Large intestine (tissue), 3 donors: ENCODE data around the gene KLK10. TPM values are rescaled to one million over a fixed set of nuclear protein-coding genes. Genes with fewer than 3 reads are reported as not detected.

Source experiments
- DNase-seq, 2 donors: peaks; one replicate each; pipeline versions ENCODE4 v3.0.0 to v3.0.0-alpha.2; 2013
- H3K27ac ChIP-seq: one replicate; pipeline ENCODE4 v1.5.1; 2013; ENCODE audit warnings: low read length
- H3K27me3 ChIP-seq: 2 replicates; pipeline ENCODE4 v1.6.1; 2013; ENCODE audit warnings: low read length; ENCODE audit not compliant: control insufficient read depth, insufficient read depth
- H3K36me3 ChIP-seq: 2 replicates; pipeline ENCODE4 v1.6.1; 2013; ENCODE audit warnings: low read length; ENCODE audit not compliant: control insufficient read depth, insufficient read depth
- H3K4me1 ChIP-seq: one replicate; pipeline ENCODE4 v1.6.1; 2013; ENCODE audit warnings: low read length; ENCODE audit not compliant: control insufficient read depth, insufficient read depth
- H3K4me3 ChIP-seq: one replicate; pipeline ENCODE4 v1.5.1; 2013; ENCODE audit warnings: low read length
- H3K9me3 ChIP-seq: one replicate; pipeline ENCODE4 v1.6.1; 2013; ENCODE audit warnings: mild to moderate bottlenecking, low read depth, low read length, moderate library complexity; ENCODE audit not compliant: control insufficient read depth
- WGBS: methylation state at CpG from one replicate; pipeline ENCODE4 v1.1.5; 2013; ENCODE audit warnings: low lambda C conversion rate; ENCODE audit not compliant: insufficient coverage; 5-methylcytosine and 5-hydroxymethylcytosine counted together
- polyA plus RNA-seq: library from polyadenylated mRNA; unstranded; fragments of 120-200 nt; gene quantifications from one replicate; pipeline ENCODE4 v1.2.1, GENCODE V29; 2013

Gene KLK10
- polyA plus RNA-seq, 1 donor: 2.3 TPM

- DNase-seq: no peak
- Histone ChIP-seq H3K4me3 (no peak within 1 kb of the TSS), H3K36me3 (no peaks in the 10 kb centered on the region), H3K4me1 (no peaks in the 10 kb centered on the region), H3K9me3 (no peaks in the 10 kb centered on the region), H3K27me3 (peaks cover 15% of the 10 kb centered on the region), H3K27ac (no peak within 1 kb of the TSS)
- WGBS: no CpG with 5 or more reads among the region's 11 CpGs
These were observed 7.0 kb upstream of the KLK10 start, which contains the start of gene KLK11 for GRCh38 chr19:51026554-51026831. Gene KLK11, minus strand, starts transcription at chr19:51026616. Its CDS starts 985 bp downstream, at chr19:51025631.

GRCh38 chr19:51025809-51026553 lies 6.5 kb upstream of the KLK10 start:
- Histone ChIP-seq H3K27ac (no peak overlapping the region), H3K27me3 (peaks cover 18% of the 10 kb centered on the region), H3K4me1 (no peaks in the 10 kb centered on the region), H3K9me3 (no peaks in the 10 kb centered on the region), H3K4me3 (no peak overlapping the region), H3K36me3 (no peaks in the 10 kb centered on the region)
- no peak for DNase-seq
- no CpG with 5 or more reads among the region's 18 CpGs for WGBS

- Histone ChIP-seq H3K4me3 (no peak overlapping the region), H3K36me3 (no peaks in the 10 kb centered on the region), H3K27ac (no peak overlapping the region), H3K4me1 (no peaks in the 10 kb centered on the region), H3K9me3 (no peaks in the 10 kb centered on the region), H3K27me3 (peaks cover 19% of the 10 kb centered on the region)
- no CpG with 5 or more reads among the region's 6 CpGs for WGBS
- DNase-seq: no peak
These were observed 5.9 kb upstream of the KLK10 start for GRCh38 chr19:51025401-51025800.

GRCh38 chr19:51024924-51025323 lies 5.4 kb upstream of the KLK10 start:
- no peaks in the 10 kb centered on the region for H3K36me3 ChIP-seq
- WGBS: no CpG with 5 or more reads among the region's 5 CpGs
- no peak overlapping the region for H3K27ac ChIP-seq
- DNase-seq: no peak
- H3K4me3 ChIP-seq: no peak overlapping the region
- peaks cover 24% of the 10 kb centered on the region for H3K27me3 ChIP-seq
- H3K4me1 ChIP-seq: no peaks in the 10 kb centered on the region
- no peaks in the 10 kb centered on the region for H3K9me3 ChIP-seq

- no peak overlapping the region for H3K27ac ChIP-seq
- H3K36me3 ChIP-seq: no peaks in the 10 kb centered on the region
- no peak overlapping the region for H3K4me3 ChIP-seq
- H3K4me1 ChIP-seq: no peaks in the 10 kb centered on the region
- no CpG with 5 or more reads among the region's 11 CpGs for WGBS
- no peaks in the 10 kb centered on the region for H3K9me3 ChIP-seq
- no peak for DNase-seq
- peaks cover 34% of the 10 kb centered on the region for H3K27me3 ChIP-seq
These were observed 4.4 kb upstream of the KLK10 start for GRCh38 chr19:51023946-51024345.

GRCh38 chr19:51022526-51022925 lies 3.0 kb upstream of the KLK10 start:
- Histone ChIP-seq H3K27me3 (peaks cover 45% of the 10 kb centered on the region), H3K27ac (no peak overlapping the region), H3K4me1 (no peaks in the 10 kb centered on the region), H3K36me3 (no peaks in the 10 kb centered on the region), H3K4me3 (no peak overlapping the region), H3K9me3 (no peaks in the 10 kb centered on the region)
- DNase-seq: no peak
- WGBS: 58% methylated on average over 5 of the region's 14 CpGs

GRCh38 chr19:51020988-51021651 lies 1.6 kb upstream of the KLK10 start:
- Histone ChIP-seq H3K9me3 (peaks cover 4% of the 10 kb centered on the region), H3K36me3 (no peaks in the 10 kb centered on the region), H3K27me3 (peaks cover 50% of the 10 kb centered on the region), H3K4me3 (no peak overlapping the region), H3K27ac (no peak overlapping the region), H3K4me1 (no peaks in the 10 kb centered on the region)
- WGBS: 10% methylated on average over 2 of the region's 7 CpGs
- DNase-seq: no peak

GRCh38 chr19:51018745-51019543 lies 565 bp downstream of the KLK10 start:
- peaks cover 65% of the 10 kb centered on the region for H3K27me3 ChIP-seq
- DNase-seq: no peak
- no peaks in the 10 kb centered on the region for H3K4me1 ChIP-seq
- H3K9me3 ChIP-seq: peaks cover 4% of the 10 kb centered on the region
- no CpG with 5 or more reads among the region's 68 CpGs for WGBS
- no peak overlapping the region for H3K4me3 ChIP-seq
- H3K27ac ChIP-seq: no peak overlapping the region
- H3K36me3 ChIP-seq: no peaks in the 10 kb centered on the region

GRCh38 chr19:51016798-51017683 lies 2.5 kb downstream of the KLK10 start:
- Histone ChIP-seq H3K36me3 (no peaks in the 10 kb centered on the region), H3K4me3 (no peak overlapping the region)

More at GRCh38 chr19:51016798-51017683, 2.5 kb downstream of the KLK10 start:
- Histone ChIP-seq H3K27me3 (peaks cover 65% of the 10 kb centered on the region), H3K9me3 (peaks cover 4% of the 10 kb centered on the region), H3K4me1 (no peaks in the 10 kb centered on the region), H3K27ac (no peak overlapping the region)
- no CpG with 5 or more reads among the region's 68 CpGs for WGBS
- peak in 1 of 2 donors; percentile 18 for DNase-seq
